HepG2 (cell line): ENCODE measurements around the gene GPC3. TPM values are rescaled to one million over a fixed set of nuclear protein-coding genes. Genes with fewer than 3 reads are reported as not detected.
A peak's percentile ranks its signal among the peaks of the same experiment; 100 is the strongest.

ENCODE experiments used
- ARID5B ChIP-seq: IDR thresholded peaks from 2 replicates; pipeline ENCODE4 v1.4.0; 2020; ENCODE audit warnings: mild to moderate bottlenecking, missing genetic modification reagents
- CBX1 ChIP-seq: IDR thresholded peaks from one replicate; pipeline ENCODE4 v1.6.1; 2016; ENCODE audit warnings: antibody characterized with exemption, low read depth
- CEBPZ ChIP-seq: IDR thresholded peaks from 2 replicates; pipeline ENCODE4 v1.6.1; 2012; ENCODE audit warnings: low read length, improper control_type of control experiment
- FOSL1 ChIP-seq: sonication (generic); formaldehyde crosslinking; IDR thresholded peaks from 2 replicates; pipeline ENCODE4 v1.9.0; 2021; ENCODE audit warnings: missing genetic modification reagents, borderline replicate concordance
- FOXA3 ChIP-seq: IDR thresholded peaks from 2 replicates; pipeline ENCODE4 v1.6.1; 2016; ENCODE audit warnings: missing genetic modification reagents, missing compliant biosample characterization
- HNF4G ChIP-seq, 2 experiments: sonication (generic) in 1 of 2; formaldehyde crosslinking in 1 of 2; IDR thresholded peaks; 2 replicates each; pipeline versions ENCODE4 v1.4.0 to v1.6.1; 2011 to 2020; ENCODE audit warnings: borderline replicate concordance in 2 of 2, low read depth in 2 of 2, mild to moderate bottlenecking in 2 of 2, low read length in 1 of 2, missing genetic modification reagents in 1 of 2, moderate library complexity in 1 of 2
- MEIS1 ChIP-seq: sonication (generic); formaldehyde crosslinking; IDR thresholded peaks from 2 replicates; pipeline ENCODE4 v1.9.0; 2021; ENCODE audit warnings: mild to moderate bottlenecking, missing genetic modification reagents, moderate library complexity, borderline replicate concordance
- MIER2 ChIP-seq: IDR thresholded peaks from 2 replicates; pipeline ENCODE4 v1.6.1; 2016; ENCODE audit warnings: missing biosample characterization, missing genetic modification reagents
- MNT ChIP-seq: fragments of 450-650 bp; IDR thresholded peaks from 2 replicates; pipeline ENCODE4 v1.6.1; 2016
- RCOR2 ChIP-seq: IDR thresholded peaks from 2 replicates; pipeline ENCODE4 v1.6.1; 2016; ENCODE audit warnings: missing biosample characterization, missing genetic modification reagents
- TFE3 ChIP-seq: IDR thresholded peaks from 2 replicates; pipeline ENCODE4 v1.6.1; 2016
- TOPORS ChIP-seq: sonication (generic); formaldehyde crosslinking; IDR thresholded peaks from 2 replicates; pipeline ENCODE4 v1.8.0; 2023; ENCODE audit warnings: mild to moderate bottlenecking, missing genetic modification reagents
- ZNF180 ChIP-seq: sonication (generic); formaldehyde crosslinking; IDR thresholded peaks from 2 replicates; pipeline ENCODE4 v1.4.0; 2020; ENCODE audit warnings: low read depth, missing genetic modification reagents, borderline replicate concordance
- ZNF274 ChIP-seq: sonication (generic); formaldehyde crosslinking; IDR thresholded peaks from 2 replicates; pipeline ENCODE4 v1.5.1; 2020; ENCODE audit warnings: mild to moderate bottlenecking, missing genetic modification reagents
- ZNF280B ChIP-seq: sonication (generic); formaldehyde crosslinking; IDR thresholded peaks from 2 replicates; pipeline ENCODE4 v1.5.0; 2020; ENCODE audit warnings: missing genetic modification reagents, mild to moderate bottlenecking, borderline replicate concordance
- ZNF354B ChIP-seq: sonication (generic); formaldehyde crosslinking; IDR thresholded peaks from 2 replicates; pipeline ENCODE4 v1.8.0; 2022; ENCODE audit warnings: mild to moderate bottlenecking, missing genetic modification reagents
- ZNF510 ChIP-seq: sonication (generic); formaldehyde crosslinking; IDR thresholded peaks from 2 replicates; pipeline ENCODE4 v1.4.0; 2020; ENCODE audit warnings: low read depth, mild to moderate bottlenecking, missing genetic modification reagents
- ZNF652 ChIP-seq: IDR thresholded peaks from 2 replicates; pipeline ENCODE4 v1.6.1; 2016; ENCODE audit warnings: low read depth, borderline replicate concordance
- polyA plus RNA-seq, 8 experiments: library from polyadenylated mRNA; depleted of rRNA in 3 of 8; stranded (reverse) in 7 of 8; unstranded in 1 of 8; fragments of >200 nt; fragmentation: Illumina TruSeq in 4 of 8; extraction: Trizol in 4 of 8; gene quantifications; 2 replicates each; pipeline versions ENCODE4 v1.2.1 to v1.2.3, GENCODE V29; 2011 to 2016; ENCODE audit warnings: low read depth in 4 of 8, missing spikeins in 1 of 8, mixed read lengths in 1 of 8; ENCODE audit not compliant: insufficient read depth in 1 of 8
- total RNA-seq, 5 experiments: library from RNA; depleted of rRNA; stranded (reverse); fragments of >200 nt; fragmentation: Illumina TruSeq; extraction: Trizol; gene quantifications; 2 replicates each; pipeline ENCODE4 v1.2.3, GENCODE V29; 2016; ENCODE audit warnings: low read depth in 1 of 5

Gene GPC3
- total and polyA plus RNA-seq, 2 of the 13 experiments (the other 11 are each of a cell fraction or from before 2014, with no cell fraction given), result 1,799 to 3,263 TPM

GRCh38 chrX:133892337-133892736, 93.1 kb downstream of the GPC3 start (continued):
- TF ChIP-seq ZNF274 (CRISPR knock-in tag) (no peak), CBX1 (no peak), MIER2 (CRISPR knock-in tag) (no peak), TFE3 (CRISPR knock-in tag) (no peak), ZNF354B (CRISPR knock-in tag) (no peak), CEBPZ (no peak), FOSL1 (no peak), ZNF510 (CRISPR knock-in tag) (no peak), TOPORS (CRISPR knock-in tag) (no peak), ZNF280B (CRISPR knock-in tag) (no peak), HNF4G (IDR thresholded peaks at IDR 0.05; ENCODE audit: borderline replicate concordance, low read depth, low read length) (0 out of 2 replicates have a peak, but pooled peaks have one; percentile 22), HNF4G (CRISPR knock-in tag; IDR thresholded peaks at IDR 0.05; ENCODE audit: borderline replicate concordance, low read depth) (no peak), ARID5B (CRISPR knock-in tag) (peak; percentile 53), MNT (no peak), ZNF652 (CRISPR knock-in tag) (peak; percentile 55; the same call in 1 of the 2 replicates), ZNF180 (CRISPR knock-in tag) (no peak), MEIS1 (no peak), RCOR2 (no peak), FOXA3 (CRISPR knock-in tag) (0 out of 2 replicates have a peak, but pooled peaks have one; percentile 30)
